Brain microvascular endothelial cell (primary cell): ENCODE measurements around the gene NUDT21.

Source experiments
- DNase-seq: peaks from one replicate; pipeline ENCODE4 v3.0.0-alpha.2; 2020
- H3K27ac ChIP-seq: fragments of 250-450 bp; sonication (Bioruptor Pico); 2 replicates; pipeline ENCODE4 v1.5.1; 2020; ENCODE audit warnings: mild to moderate bottlenecking, moderate library complexity
- H3K27me3 ChIP-seq: fragments of 250-450 bp; sonication (Bioruptor Pico); replicated peaks from 2 replicates; pipeline ENCODE4 v1.5.1; 2020; ENCODE audit warnings: mild to moderate bottlenecking
- H3K36me3 ChIP-seq: fragments of 250-450 bp; sonication (Bioruptor Pico); replicated peaks from 2 replicates; pipeline ENCODE4 v1.5.1; 2020; ENCODE audit warnings: mild to moderate bottlenecking
- H3K4me3 ChIP-seq: 2 replicates; pipeline ENCODE4 v1.5.1; 2011; ENCODE audit warnings: low read depth, mild to moderate bottlenecking, control low read depth, low read length, moderate library complexity
- in situ Hi-C: cut with HindIII; loops from 2 replicates; pipeline ENCODE4 v1.10.0; 2017; ENCODE audit warnings: low sequenced_read_pairs, low pct_ligation_motif_present
- TF ChIP-seq, protein P1 (sequence below): IDR thresholded peaks from 2 replicates; pipeline ENCODE4 v1.5.1; 2011; ENCODE audit warnings: low read depth, mild to moderate bottlenecking, moderate library complexity, low read length, control low read depth, inconsistent platforms; ENCODE audit errors: missing control alignments

The NUDT21 gene

DNA sequence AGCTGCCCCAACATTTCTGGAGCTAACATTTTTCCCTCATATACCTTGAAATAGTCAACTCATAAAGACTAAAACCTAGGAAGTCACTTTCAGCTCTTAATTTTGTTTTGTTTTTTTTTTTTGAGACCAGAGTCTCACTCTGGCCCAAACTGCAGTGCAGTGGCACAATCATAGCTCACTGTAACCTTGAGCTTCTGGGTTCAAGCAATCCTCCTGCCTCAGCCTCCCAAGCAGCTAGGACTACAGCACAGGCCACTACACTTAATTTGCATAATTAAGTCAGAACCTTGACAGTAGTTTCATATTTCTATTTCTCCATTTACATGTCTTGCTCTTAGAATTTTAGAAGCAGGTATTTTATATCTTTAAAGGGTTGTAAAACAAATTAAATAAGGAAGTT lies 30.5 kb downstream of the NUDT21 start:
- H3K36me3 ChIP-seq, result no peaks in the 10 kb centered on the region
- H3K4me3 ChIP-seq, result no peak overlapping the region
- no peak for DNase-seq
- TF ChIP-seq, protein P1, sequence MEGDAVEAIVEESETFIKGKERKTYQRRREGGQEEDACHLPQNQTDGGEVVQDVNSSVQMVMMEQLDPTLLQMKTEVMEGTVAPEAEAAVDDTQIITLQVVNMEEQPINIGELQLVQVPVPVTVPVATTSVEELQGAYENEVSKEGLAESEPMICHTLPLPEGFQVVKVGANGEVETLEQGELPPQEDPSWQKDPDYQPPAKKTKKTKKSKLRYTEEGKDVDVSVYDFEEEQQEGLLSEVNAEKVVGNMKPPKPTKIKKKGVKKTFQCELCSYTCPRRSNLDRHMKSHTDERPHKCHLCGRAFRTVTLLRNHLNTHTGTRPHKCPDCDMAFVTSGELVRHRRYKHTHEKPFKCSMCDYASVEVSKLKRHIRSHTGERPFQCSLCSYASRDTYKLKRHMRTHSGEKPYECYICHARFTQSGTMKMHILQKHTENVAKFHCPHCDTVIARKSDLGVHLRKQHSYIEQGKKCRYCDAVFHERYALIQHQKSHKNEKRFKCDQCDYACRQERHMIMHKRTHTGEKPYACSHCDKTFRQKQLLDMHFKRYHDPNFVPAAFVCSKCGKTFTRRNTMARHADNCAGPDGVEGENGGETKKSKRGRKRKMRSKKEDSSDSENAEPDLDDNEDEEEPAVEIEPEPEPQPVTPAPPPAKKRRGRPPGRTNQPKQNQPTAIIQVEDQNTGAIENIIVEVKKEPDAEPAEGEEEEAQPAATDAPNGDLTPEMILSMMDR, result no peak
- no peaks in the 10 kb centered on the region for H3K27me3 ChIP-seq
- no peak overlapping the region for H3K27ac ChIP-seq
- in situ Hi-C loops, result no loop called here

DNA sequence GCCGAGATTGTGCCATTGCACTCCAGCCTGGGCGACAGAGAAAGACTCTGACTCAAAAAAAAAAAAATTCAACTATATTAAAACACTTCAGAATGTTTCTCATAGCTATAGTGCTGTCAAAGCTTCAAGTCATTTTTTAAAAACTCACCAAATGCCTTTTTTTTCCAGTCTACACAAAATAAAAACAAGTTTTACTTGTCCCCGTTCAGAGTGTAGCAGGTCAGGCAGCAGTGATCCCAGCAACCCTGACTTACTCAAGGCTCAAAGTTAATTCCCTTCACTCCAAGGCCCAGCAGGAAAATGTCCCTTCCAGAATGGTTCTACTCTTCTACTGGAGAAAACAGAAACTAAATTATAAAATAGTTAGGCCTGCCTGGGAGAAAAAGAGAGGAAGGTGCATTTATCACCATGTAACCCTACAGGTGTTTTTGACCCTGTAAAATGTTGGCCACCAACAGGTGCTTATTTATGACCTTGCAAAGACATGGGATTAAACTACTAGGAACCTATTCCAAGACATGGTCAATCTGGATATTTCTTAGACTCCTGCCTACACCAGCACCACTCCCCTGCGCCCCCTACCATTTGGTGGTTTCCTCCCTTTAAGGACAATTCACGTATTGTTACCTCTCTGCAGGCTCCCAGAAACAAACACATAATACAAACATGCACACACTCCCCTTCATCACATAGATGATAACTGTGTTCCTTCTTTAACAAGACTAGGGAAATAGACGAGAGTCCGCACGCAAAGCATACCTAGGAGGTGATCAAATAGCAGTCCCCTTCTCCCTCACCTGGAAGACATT lies 31.2 kb downstream of the NUDT21 start:
- in situ Hi-C loops, result no loop called here
- no peak overlapping the region for H3K4me3 ChIP-seq
- TF ChIP-seq, protein P1, result no peak
- H3K27ac ChIP-seq, result no peak overlapping the region
- no peaks in the 10 kb centered on the region for H3K27me3 ChIP-seq
- no peak for DNase-seq
- no peaks in the 10 kb centered on the region for H3K36me3 ChIP-seq

DNA sequence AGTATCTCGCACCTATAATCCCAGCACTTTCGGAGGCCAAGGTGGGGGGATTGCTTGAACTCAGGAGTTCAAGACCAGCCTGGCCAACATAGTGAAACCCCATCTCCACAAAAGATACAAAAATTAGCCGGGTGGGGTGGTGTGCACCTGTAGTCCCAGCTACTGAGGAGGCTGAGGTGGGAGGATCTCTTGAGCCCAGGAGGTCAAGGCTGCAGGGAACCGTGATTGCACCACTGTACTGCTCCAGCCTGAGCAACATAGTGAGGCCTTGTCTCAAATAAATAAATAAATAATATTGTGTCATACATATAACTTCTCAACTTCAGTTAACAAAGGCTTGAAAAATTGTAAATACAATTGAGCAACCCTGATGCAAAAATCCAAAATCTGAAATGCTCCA lies 34.0 kb downstream of the NUDT21 start:
- no peaks in the 10 kb centered on the region for H3K36me3 ChIP-seq

GRCh38 chr16:56415875-56416274 lies 35.3 kb downstream of the NUDT21 start:
- TF ChIP-seq, protein P1, result no peak
- no peaks in the 10 kb centered on the region for H3K36me3 ChIP-seq
- no peaks in the 10 kb centered on the region for H3K27me3 ChIP-seq
- DNase-seq, result no peak
- in situ Hi-C loops, result no loop called here
- H3K4me3 ChIP-seq, result no peak overlapping the region
- H3K27ac ChIP-seq, result no peak overlapping the region

More for the DNA sequence above, 34.0 kb downstream of the NUDT21 start:
- Histone ChIP-seq H3K4me3 (no peak overlapping the region), H3K27ac (no peak overlapping the region), H3K27me3 (no peaks in the 10 kb centered on the region)
- TF ChIP-seq, protein P1, result no peak
- DNase-seq, result no peak
- in situ Hi-C loops, result no loop called here

DNA sequence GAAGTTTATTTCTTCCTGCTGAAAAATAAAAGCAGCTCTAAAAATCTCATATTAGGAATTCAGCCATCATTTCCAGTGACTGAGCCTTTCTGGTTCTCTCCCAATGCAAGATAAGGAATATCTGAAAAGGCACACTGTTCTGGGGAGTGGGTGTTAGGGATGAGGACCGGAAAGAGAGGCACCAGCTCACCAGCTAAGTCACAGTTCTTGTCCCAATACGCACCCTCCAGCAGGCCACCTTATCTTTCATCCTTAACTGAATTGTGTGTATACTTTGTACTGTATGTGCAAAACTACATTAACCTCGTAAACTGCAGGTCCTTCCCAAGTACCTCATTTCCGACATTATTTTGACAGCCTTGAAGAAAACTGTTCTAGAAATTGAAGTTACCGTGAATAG lies 36.8 kb downstream of the NUDT21 start:
- Histone ChIP-seq H3K36me3 (no peaks in the 10 kb centered on the region), H3K27ac (no peak overlapping the region), H3K4me3 (no peak overlapping the region), H3K27me3 (no peaks in the 10 kb centered on the region)
- TF ChIP-seq, protein P1, result no peak
- in situ Hi-C loops, result no loop called here
- DNase-seq, result no peak

DNA sequence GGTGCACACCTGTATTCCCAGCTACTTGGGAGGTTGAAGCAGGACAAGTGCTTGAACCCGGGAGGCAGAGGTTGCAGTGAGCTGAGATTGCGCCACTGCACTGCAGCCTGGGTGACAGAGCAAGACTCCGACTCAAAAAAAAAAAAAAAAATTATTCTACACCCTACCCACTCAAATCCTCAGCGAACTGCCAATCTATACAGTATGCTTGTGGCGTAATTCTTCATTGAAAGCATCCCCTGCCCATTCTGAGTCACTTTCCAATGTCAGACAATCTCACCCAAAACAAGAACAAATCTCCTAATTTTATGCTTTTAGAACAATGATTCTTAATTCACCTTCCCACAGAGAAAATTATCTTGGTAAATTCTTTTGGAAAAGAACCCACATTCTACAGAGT lies 37.8 kb downstream of the NUDT21 start:
- H3K27ac ChIP-seq, result no peak overlapping the region
- in situ Hi-C loops, result no loop called here
- DNase-seq, result no peak
- TF ChIP-seq, protein P1, result no peak
- H3K4me3 ChIP-seq, result no peak overlapping the region
- no peaks in the 10 kb centered on the region for H3K27me3 ChIP-seq
- no peaks in the 10 kb centered on the region for H3K36me3 ChIP-seq
